Epithelial cell of proximal tubule (primary cell): Measurements from ENCODE around the gene SYNDIG1. TPM values are rescaled to one million over a fixed set of nuclear protein-coding genes. Genes with fewer than 3 reads are reported as not detected.

ENCODE experiments used
- DNase-seq: peaks from one replicate; pipeline ENCODE4 v3.0.0-alpha.2; 2011; ENCODE audit warnings: low read depth
- H3K4me3 ChIP-seq: 2 replicates; pipeline ENCODE4 v1.5.1; 2011; ENCODE audit warnings: low read depth, mild to moderate bottlenecking, low read length
- total RNA-seq: library from RNA; depleted of rRNA; stranded (reverse); fragments of >200 nt; gene quantifications from 2 replicates; pipeline ENCODE4 v1.2.3, GENCODE V29; 2015
- TF ChIP-seq, protein P1 (sequence below): conservative IDR thresholded peaks from 2 replicates; pipeline ENCODE4 v1.5.1; 2012; ENCODE audit warnings: low read depth, mild to moderate bottlenecking, low read length

The SYNDIG1 gene
- total RNA-seq, 1 donor from 2014 or later, result 0.12 TPM

DNA sequence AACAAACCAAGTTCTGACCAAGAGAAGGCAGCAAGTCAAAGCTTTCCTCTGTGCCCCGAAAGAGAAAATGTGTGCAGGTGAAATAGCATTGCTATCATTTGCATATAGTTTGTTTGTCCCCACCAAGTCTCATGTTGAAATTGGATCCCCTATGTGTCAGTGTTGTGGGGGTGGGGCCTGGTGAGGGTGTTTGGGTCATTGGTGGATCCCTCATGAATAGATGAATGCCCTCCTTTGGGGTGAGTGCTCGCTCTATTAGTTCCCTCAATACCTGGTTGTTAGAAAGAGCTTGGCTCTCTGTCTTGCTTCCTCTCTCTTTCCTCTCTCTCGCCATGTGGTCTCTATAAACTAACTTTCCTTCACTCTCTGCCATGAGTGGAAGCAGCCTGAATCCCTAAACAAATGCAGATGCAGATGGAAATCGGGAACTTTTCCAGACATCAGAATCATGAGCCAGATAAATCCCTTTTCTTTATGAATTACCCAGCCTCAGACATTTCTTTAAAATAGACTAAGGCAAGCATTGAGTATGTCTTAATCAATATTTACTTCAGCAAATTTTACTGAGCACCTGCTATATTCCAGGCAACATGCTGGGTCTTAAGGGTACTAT is 43.8 kb upstream of the SYNDIG1 start:
- TF ChIP-seq, protein P1, sequence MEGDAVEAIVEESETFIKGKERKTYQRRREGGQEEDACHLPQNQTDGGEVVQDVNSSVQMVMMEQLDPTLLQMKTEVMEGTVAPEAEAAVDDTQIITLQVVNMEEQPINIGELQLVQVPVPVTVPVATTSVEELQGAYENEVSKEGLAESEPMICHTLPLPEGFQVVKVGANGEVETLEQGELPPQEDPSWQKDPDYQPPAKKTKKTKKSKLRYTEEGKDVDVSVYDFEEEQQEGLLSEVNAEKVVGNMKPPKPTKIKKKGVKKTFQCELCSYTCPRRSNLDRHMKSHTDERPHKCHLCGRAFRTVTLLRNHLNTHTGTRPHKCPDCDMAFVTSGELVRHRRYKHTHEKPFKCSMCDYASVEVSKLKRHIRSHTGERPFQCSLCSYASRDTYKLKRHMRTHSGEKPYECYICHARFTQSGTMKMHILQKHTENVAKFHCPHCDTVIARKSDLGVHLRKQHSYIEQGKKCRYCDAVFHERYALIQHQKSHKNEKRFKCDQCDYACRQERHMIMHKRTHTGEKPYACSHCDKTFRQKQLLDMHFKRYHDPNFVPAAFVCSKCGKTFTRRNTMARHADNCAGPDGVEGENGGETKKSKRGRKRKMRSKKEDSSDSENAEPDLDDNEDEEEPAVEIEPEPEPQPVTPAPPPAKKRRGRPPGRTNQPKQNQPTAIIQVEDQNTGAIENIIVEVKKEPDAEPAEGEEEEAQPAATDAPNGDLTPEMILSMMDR, result no peak
- no peak overlapping the region for H3K4me3 ChIP-seq
- no peak for DNase-seq

DNA sequence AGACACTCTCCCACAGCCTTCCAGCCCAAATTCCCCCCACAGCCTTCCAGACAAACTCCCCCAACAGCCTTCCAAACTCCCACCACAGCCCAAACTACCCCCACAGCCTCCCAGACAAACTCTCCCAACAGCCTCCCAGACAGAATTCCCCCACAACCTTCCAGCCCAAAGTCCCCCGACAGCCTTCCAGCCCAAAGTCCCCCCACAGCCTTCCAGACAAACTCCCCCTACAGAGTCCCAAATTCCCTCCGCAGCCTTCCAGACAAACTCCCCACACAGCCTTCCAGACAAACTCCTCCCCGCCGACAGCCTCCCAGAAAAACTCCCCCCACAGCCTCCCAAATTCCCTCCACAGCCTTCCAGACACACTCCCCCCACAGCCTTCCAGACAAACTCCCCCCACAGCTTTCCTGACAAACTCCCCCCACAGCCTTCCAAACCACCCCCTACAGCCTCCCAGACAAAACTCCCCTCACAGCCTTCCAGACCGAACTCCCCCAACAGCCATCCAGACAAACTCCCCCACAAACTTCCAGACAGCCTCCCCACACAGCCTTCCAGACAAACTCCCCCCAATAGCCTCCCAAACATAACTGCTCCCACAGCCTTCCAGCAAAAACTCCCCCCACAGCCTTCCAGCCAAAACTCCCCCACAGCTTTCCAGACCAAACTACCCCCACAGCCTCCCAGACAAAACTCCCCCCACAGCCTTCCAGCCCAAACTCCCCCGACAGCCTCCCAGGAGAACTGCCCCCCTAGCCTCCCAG is 38.0 kb upstream of the SYNDIG1 start:
- H3K4me3 ChIP-seq, result no peak overlapping the region
- TF ChIP-seq, protein P1, result no peak
- DNase-seq, result no peak

DNA sequence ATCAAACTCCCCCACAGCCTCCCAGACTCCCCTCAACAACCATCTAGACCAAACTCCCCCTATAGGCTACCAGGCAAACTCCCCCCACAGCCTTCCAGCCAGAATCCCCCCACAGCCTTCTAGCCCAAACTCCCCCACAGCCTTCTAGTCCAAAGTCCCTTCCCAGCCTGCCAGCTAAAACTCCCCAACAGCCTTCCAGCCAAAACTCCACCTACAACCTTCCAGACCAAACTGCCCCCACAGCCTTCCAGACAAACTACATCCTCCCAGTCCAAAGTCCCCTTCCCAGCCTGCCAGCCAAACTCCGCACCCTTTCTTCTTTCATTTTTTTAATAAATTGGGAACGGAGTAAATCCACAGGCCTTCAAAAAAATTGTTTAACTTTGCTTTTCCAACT is 37.4 kb upstream of the SYNDIG1 start:
- TF ChIP-seq, protein P1, result no peak
- H3K4me3 ChIP-seq, result no peak overlapping the region
- no peak for DNase-seq

DNA sequence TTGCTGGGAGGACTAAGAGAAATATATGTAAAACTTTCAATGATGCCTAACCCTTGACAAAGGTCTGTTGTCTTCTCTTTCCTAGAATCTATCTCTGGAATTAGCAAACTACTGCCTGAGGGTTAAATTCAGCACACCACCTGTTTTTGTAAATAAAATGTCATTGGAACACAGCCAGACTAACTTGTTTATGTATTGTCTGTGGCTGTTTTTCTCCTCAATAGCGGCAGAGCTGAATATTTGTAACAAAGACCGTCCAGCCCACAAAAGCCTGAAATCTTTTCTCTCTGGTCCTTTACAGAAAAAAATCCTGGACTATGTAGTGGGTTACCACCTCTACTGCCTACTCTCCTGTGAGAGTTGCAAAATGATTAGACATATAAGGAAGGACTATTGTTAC is 33.3 kb upstream of the SYNDIG1 start:
- TF ChIP-seq, protein P1, result no peak
- no peak overlapping the region for H3K4me3 ChIP-seq
- DNase-seq, result no peak

DNA sequence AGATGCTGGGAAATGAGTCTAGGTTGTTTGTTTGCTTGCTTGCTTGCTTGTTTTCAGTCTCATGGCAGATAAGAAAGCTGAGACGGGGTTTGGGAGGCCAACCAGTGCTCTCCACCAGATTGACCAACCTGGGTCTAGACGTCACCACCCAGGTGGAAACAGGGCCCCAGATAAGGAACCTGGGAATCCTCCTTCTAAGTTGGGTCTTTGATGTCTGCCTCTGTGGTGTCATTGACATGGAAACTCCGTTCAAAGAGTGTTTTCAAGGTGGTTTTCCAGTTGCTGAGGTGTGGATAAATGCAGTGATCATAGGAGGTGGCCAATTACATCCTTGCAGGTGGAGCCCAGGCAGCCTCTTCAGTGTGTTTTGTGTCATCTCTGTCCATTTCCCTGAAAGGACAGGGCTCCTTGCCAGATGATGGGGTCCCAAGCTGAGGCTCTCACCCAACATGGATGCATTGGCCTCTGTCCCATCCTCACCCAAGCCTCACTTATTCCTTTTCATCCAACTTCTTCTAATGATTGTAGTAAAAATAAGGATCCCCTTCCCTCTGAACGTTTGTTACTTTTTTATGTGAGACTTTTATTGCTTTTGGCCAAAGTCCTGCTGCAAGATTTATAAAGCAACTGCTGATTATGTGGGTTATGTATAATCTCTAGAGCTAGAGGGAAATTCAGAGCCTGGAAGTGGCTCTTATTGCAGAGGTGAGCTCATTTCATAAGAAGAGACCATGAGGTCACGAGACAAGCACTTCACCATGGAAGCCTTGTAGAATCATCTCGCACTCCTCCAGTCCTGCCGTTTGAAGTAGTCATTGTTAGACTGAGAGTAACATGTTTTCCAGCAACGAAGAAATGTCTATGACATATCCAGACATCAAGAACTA is 32.0 kb upstream of the SYNDIG1 start:
- H3K4me3 ChIP-seq, result no peak overlapping the region
- no peak for DNase-seq
- TF ChIP-seq, protein P1, result no peak

DNA sequence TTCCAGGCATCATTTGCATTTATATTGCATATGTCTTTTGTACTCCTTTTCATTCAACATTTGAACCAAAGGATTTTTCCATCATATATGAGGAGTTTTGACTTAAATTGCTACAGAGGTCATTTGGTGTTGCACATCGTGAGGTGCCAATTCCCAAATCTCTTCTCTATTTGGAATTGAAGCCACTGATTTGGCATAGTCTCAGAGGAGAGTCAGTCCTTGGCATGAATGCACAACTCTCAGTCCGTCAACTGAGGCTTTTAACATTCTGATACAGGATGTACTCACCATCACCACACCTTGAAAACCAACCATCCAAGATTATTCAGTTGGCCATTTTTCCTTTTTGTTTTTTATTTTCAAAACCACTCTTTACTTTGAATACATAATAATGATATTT is 31.1 kb upstream of the SYNDIG1 start:
- TF ChIP-seq, protein P1, result no peak
- no peak for DNase-seq
- no peak overlapping the region for H3K4me3 ChIP-seq
